Amygdala (tissue), 56 donors: ENCODE measurements around the gene ZFAND5.

Experiments
- DNase-seq, 56 donors: peaks; one replicate each; lab custom pipeline; 2025; lab: John Stamatoyannopoulos, UW

The ZFAND5 gene

DNA sequence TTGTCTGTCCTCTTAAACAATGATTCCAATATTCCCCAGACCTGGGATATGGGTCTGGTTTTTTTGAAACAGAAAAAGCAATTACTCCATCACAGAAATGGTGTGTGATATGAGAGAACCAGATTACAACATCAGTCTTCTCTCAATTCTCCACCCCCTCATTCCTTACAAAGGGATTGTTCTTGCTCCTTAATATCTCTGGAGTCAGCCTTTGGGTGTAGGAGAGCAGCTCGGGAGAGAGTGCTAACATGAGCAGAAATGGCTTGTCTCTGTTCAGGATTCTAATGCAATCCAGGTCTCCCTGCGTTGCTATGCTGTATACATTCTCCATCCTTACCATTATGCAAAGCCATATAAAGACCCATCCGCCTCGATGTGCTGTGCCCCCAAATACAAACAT, 32.7 kb downstream of the ZFAND5 start:
- no peak for DNase-seq

DNA sequence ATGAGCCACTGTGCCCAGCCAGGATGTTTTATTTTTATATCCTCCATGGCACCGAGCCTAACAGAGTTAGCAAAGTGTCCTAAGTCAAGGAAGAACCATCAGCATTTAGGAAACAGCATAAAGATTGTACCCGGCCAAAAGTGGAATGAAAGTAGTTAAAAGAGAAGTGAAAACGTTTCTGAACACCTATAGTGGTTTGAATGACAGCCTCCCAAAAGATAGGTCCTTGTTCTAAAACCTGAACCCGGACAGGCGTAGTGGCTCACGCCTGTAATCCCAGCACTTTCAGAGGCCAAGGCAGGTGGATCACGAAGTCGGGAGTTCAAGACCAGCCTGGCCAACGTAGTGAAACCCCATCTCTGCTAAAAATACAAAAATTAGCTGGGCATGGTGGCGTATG, 37.4 kb downstream of the ZFAND5 start:
- no peak for DNase-seq

DNA sequence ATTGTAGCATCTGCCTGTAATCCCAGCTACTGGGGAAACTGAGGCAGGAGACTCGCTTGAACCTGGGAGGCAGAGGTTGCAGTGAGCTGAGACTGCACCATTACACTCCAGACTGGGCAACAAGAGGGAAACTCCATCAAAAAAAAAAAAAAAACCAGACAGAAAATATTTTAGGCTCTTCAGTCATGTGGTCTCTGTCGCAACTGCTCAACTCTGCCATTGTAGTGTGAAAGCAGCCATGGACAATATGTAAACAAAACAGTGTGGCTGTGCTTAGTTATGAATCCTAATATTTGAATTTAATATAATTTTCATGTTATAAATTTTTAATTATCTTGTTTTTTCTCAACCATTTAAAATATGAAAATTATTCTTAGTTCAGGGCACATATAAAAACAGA, 38.4 kb downstream of the ZFAND5 start:
- no peak for DNase-seq

DNA sequence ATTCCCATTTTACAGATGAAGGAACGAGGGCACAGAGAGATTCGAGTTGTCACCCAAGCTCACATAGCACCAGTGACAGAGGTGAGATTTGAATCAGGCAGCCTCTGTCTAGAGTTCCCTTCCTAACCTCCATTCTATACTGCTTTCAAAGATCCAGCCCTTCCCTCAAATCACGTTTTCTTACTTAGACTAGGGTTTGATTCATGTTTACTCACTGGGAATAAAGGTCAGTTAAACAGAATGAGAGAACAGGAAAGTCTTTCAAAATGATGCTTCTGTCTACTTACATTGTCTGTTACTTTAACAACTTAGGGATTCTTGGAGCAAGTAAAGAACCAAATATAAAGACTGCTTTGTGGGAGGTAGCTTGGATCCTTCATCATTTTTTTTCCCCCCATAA, 40.0 kb downstream of the ZFAND5 start:
- DNase-seq = no peak

DNA sequence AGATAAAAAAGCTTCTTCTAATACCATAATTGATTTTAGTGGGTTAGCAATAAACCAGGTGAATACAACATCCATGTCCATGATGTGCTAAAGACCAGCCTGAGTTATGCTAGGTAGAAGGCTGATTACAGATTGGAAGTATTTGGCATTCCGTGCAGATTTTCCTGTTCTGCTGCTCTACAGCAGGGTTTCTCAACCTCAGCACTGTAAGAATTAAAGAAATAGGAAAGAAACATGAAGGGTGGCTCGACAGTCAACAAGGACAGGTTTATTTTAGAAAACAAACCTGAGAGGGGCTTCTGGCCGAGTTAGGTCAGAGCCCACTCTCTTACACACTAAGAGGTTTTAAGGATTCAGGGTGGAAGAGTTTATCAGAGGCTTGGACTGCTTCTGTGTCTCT, 42.3 kb downstream of the ZFAND5 start:
- no peak for DNase-seq

DNA sequence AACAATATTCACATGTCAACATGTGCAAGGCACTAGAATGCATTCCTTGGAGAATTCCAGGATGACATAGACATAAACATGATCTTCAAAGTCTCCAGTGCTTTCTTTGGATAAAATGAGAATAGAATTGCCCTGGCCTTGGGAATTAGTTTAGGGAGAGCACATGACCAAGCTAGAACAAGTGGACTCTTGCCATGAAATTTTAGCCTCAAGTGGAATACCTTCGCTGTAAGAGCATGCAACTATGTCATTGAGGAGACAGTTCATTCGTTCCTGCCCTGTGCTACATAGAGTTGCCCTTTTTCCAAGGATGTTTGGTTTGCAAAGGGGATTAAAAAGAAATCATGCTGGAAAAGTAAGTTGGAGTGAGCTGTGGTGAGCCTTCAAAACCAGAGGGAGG, 42.7 kb downstream of the ZFAND5 start:
- no peak for DNase-seq

DNA sequence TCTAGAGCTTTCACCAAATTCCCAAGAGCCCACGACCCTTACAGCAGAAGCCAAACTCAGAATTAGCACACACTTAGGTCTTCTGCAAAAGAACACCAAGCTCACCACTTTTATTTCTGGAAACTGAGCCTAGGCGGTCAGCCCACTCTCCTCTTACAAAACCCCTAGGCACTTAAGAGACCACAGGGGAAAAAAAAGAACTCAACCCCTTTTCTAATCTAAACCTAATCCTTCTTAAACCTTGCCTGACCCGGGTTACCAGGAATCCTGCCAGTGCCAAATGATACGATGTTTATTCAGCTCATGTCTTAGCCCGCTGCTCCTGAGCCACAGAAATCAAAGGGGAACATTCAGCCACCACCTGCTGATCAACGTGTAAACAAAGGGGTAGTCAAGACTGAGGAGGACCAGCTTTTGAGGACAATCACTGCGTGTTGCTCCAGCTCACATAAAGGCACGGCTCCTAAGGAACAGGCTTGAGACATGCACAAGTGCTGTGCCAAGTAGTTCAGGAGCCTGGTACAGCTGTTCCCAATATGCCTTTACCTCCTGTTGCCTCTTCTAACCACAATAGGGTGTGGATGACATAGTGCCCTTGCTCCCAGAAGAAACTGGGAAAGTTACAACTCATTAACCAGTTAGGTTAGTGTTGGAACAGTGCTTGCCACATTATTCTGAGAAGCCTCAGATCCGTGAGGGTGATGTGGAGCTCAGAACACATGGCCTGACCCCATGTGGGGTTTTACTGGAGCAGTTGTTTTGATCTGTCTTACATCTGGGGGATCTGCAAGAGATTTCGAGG, 49.3 kb downstream of the ZFAND5 start:
- peak in 22 of 56 donors; percentile 1 to 63 (median 12) for DNase-seq

DNA sequence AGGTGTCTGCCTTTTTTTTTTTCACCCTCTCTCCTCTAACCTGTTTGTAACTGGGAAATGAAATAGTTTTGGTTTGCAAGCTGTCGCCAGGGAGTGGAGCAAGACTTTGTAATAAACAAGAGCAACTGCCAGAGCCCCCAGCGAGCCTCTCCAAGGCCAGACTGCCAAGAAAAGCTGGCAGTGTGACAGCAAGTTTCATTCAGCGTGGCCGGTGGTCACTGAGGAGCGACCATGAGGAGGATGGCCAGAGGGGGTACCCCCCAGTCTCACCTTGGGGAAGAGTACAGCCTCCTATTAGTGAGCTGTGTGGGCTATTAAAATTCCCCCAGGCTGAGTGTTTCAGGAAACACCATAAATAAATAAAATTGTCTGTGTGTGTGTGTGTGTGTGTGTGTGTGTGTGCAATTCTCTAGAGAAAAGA, 49.9 kb downstream of the ZFAND5 start:
- DNase-seq = peak in 42 of 56 donors; percentile 4 to 62 (median 30)

DNA sequence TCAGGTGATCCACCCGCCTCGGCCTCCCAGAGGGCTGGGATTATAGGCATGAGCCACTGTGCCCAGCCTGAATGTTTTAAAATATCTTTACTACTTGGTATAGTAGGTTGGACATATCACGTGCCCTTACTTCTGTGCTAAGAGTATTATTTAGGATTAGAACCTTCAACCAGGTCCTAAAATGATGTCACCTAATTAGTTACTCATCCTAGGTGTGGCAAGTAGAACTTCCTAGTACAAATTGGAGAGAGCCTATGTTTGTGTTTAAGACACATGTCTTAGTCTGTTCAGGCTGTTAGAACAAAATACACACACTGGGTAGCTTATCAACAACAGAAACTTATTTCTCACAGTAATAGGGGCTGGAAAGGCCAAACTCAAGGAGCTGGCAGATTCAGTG, 51.5 kb downstream of the ZFAND5 start:
- DNase-seq = no peak

DNA sequence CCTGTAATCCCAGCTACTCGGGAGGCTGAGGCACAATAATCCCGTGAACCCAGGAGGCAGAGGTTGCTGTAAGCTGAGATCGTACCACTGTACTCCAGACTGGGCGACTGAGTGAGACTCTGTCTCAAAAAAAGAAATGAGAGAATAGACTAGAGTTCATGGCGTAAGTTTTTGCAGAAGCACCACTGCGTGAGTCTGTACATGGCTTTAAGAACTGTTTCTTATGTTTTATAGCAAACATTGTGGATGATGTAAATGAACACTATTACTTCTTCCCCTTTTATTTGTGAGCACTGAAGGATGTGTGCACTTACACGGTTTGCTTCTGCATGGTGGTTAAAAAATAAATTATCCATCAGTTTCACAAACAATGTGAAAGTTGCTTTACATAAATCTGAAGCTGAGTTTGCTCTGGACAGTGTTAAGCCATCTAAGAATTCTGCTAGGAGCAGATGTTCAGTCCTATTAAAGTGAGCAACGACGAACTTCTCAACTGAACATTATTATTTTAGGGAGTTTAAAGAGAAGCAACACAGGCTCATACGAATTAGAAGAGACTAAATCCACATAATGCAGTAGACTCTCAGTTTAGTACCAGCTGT, 52.5 kb downstream of the ZFAND5 start:
- no peak for DNase-seq

DNA sequence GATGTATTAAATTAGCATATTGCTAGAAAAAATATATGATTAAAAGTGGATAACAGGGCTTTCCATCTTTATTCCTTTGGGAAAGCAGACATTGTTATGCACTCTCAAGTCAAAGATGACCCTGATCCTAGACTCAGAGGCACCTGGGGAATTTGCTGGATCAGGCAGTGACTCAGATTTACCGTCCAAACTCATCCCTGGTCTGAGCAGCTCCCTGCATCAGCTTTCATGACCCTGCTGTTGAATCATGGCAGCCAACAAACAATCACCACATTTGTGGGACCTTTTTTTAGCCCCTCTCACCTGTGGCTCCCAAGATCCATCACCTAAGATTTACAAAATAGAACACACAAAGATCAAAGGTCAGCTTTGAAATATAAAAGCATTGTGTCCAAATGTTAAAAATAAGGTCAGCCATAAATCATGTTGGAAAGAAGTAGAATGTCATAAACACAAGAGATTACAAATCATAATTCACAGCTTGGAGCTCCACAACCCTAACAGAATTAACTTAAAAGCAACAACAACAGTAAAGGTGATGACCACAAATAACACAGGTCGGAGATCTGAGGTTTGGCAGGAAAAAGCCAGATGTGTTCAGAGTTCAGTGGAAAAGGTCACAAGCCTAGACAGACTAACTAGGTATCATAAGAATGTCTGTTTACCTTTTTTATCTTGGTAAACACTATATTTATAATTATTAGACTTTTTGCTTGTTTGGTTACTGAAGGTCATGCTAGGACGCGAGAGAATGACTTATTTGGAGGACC, 55.5 kb downstream of the ZFAND5 start:
- DNase-seq = no peak

DNA sequence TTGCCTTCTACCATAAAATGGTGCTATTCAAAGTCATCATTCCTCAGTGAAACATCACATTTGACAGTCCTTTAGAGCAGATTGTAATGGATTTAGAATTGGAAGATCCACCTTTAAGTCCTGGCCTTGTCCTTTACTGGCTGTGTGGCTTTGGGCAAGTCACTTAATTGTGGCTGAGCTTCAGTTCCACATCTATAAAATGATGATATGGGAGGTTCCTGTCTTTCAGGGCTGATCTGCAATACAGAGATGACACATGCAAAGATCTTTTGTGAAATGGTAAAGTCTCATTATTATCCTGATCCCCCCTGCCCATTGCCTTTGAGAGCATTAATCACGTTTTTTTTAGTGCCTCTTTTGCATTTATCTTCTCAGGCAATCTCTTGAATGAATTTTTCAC, 58.2 kb downstream of the ZFAND5 start:
- DNase-seq = no peak

DNA sequence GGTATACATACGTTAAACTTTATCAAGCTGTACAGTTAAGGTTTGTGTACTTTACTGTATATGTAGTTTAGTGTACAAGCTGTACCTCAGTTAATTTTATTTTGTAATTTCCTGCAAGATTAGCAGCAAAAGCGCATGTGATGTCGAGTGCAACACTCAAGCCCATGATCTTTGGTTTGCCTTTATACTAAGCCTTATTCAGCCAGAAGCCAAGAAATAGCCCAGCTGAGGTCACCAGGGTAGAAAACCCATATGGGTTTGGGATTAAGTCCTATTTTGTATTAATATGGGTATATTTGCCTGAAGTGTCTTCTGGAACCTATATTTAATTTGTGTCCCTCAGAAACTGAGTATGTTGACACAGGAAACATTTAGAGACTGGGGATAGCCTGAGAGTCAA, 59.3 kb downstream of the ZFAND5 start:
- no peak for DNase-seq

DNA sequence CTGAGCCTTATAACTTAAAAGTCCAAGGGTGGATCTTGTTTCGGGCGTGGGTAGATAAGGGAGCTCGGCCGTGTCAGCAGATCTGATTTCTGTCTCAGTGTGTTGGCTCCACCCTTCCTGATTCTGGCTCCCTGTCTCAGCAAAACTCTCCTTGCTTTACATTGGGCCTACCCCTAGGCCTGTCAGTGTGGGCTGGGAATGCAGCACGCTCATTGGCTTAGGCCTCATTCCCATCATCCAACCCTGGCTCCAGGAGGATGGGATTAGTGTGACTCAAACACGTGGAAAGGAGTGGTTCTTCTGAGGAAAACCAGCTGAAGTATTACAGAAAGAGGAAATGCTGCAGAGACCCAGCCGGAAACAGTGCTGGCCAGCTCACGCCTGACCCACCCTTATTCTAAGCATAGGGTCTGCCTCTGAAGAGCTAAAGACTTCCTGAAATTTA, 59.9 kb downstream of the ZFAND5 start:
- DNase-seq = peak in 31 of 56 donors; percentile 2 to 62 (median 13)

DNA sequence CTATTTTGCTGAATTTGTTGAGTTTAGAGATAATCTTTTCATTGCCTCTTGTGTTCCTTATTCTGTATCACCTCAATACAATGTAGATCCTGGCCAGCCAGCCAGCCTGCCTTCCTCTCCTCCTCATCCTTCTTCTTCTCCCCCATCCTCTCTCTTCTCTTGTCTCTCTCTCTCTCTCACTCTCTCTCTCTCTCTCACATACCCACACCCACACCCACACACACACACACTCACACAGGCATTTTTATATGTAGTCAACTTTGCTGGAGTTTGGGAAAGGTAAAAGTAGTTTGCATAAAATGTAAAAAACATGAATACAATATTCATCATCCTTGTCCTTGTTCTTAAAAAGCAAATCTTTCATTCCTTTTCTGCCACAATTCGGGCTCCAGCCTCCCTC, 60.5 kb downstream of the ZFAND5 start:
- DNase-seq = no peak
